SK-N-MC (cell line): Measurements from ENCODE around the gene COL6A2.

Source experiments
- EZH2 ChIP-seq: fragments of 200-600 bp; sonication (generic); IDR thresholded peaks from one replicate; pipeline ENCODE4 v1.6.1; 2017; ENCODE audit warnings: antibody characterized with exemption
- FOXP2 ChIP-seq: optimal IDR thresholded peaks from 2 replicates; pipeline ENCODE3; 2011; ENCODE audit warnings: mild to moderate bottlenecking, moderate library complexity; ENCODE audit not compliant: insufficient read depth; ENCODE audit errors: extremely low read length, control extremely low read depth
- POLR2AphosphoS5 ChIP-seq: IDR thresholded peaks from 2 replicates; pipeline ENCODE4 v1.6.1; 2012; ENCODE audit warnings: mild to moderate bottlenecking, low read depth, low read length, borderline replicate concordance

- TF ChIP-seq EZH2 (no peak), POLR2AphosphoS5 (no peak), FOXP2 (no peak)
Observed at GRCh38 chr21:46121286-46122221, 23.6 kb downstream of the COL6A2 start.
